GM18499 (cell line): ENCODE data around the gene ORC1.

ENCODE experiments used
- ATAC-seq: cut with Tn5 transposase; IDR thresholded peaks from one replicate; pipeline ENCODE4 v1.9.1; 2021; ENCODE audit warnings: moderate number of reproducible peaks; ENCODE audit not compliant: insufficient read depth, unreplicated experiment

The ORC1 gene

GRCh38 chr1:52348704-52349300 is 55.4 kb downstream of the ORC1 start:
- no peak for ATAC-seq

- ATAC-seq: no peak
Measured at GRCh38 chr1:52346653-52347052, 57.6 kb downstream of the ORC1 start.

- ATAC-seq: no peak
Measured at GRCh38 chr1:52345252-52345651, 59.0 kb downstream of the ORC1 start.

- no peak for ATAC-seq
Measured at GRCh38 chr1:52343979-52344378, 60.2 kb downstream of the ORC1 start.

- ATAC-seq: no peak
Measured at GRCh38 chr1:52341655-52342260, 62.5 kb downstream of the ORC1 start.

GRCh38 chr1:52337439-52337838 is 66.8 kb downstream of the ORC1 start:
- ATAC-seq: no peak

GRCh38 chr1:52334906-52335528 is 69.2 kb downstream of the ORC1 start:
- ATAC-seq: no peak

- no peak for ATAC-seq
Measured at GRCh38 chr1:52332411-52332810, 71.8 kb downstream of the ORC1 start.

- no peak for ATAC-seq
Measured at GRCh38 chr1:52328615-52329014, 75.6 kb downstream of the ORC1 start.

- no peak for ATAC-seq
Measured at GRCh38 chr1:52325786-52326185, 78.4 kb downstream of the ORC1 start.

GRCh38 chr1:52323731-52324130 is 80.5 kb downstream of the ORC1 start:
- ATAC-seq: no peak
